SU-DHL-6 (cell line): ENCODE data around the gene RCAN3.

Source experiments
- EZH2phosphoT487 ChIP-seq: fragments of 200-600 bp; sonication (generic), shearing (Covaris generic); conservative IDR thresholded peaks from 2 replicates; pipeline ENCODE4 v1.6.1; 2018; ENCODE audit warnings: mild to moderate bottlenecking, antibody characterized with exemption, low read length, moderate library complexity, mixed read lengths
- TF ChIP-seq, protein P1 (sequence below): fragments of 200-600 bp; sonication (generic); IDR thresholded peaks from one replicate; pipeline ENCODE4 v1.5.1; 2017; ENCODE audit warnings: antibody characterized with exemption, mild to moderate bottlenecking, low read length, moderate library complexity; ENCODE audit not compliant: insufficient read depth, poor library complexity, severe bottlenecking

DNA sequence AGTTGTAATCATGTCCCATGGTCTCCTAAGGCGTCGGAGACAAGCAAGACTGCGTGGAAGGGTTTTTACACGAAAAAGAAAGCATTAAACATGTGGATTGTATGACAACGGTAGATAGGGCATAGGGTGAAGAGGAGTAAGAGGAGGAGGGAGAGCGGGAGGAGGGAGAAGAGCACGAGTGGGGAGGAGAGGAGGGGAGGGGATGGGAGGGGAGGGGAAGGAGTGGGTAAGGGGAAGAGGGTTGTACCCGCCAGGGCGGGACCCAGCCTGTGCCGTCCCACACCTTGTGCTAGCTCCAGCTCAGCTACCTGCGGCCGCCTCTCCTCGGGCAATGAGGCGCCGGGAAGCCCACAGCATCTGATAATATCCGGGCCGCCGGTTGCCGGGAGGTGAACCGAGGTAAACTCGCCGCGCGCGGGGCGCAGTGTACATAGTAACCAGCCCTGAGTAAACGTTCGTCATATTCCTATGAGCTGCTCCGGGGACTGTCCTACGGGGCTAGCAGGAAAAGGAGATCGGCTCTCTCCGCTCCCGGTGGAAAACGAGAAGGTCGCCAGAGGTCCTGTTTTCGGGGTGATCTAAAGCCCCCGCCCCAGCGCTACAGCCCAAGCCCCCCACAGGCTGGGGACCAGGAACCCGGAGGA is 449 bp upstream of the RCAN3 start:
- TF ChIP-seq, protein P1, sequence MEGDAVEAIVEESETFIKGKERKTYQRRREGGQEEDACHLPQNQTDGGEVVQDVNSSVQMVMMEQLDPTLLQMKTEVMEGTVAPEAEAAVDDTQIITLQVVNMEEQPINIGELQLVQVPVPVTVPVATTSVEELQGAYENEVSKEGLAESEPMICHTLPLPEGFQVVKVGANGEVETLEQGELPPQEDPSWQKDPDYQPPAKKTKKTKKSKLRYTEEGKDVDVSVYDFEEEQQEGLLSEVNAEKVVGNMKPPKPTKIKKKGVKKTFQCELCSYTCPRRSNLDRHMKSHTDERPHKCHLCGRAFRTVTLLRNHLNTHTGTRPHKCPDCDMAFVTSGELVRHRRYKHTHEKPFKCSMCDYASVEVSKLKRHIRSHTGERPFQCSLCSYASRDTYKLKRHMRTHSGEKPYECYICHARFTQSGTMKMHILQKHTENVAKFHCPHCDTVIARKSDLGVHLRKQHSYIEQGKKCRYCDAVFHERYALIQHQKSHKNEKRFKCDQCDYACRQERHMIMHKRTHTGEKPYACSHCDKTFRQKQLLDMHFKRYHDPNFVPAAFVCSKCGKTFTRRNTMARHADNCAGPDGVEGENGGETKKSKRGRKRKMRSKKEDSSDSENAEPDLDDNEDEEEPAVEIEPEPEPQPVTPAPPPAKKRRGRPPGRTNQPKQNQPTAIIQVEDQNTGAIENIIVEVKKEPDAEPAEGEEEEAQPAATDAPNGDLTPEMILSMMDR = no peak
- no peak for TF ChIP-seq EZH2phosphoT487
